ENCODE results near the gene EDIL3. TPM values are rescaled to one million over a fixed set of nuclear protein-coding genes. Genes with fewer than 3 reads are reported as not detected.

EDIL3 gene
- total RNA-seq, 1 experiment from 2014 or later = 0.32 TPM

GRCh38 chr5:84430863-84431663 lies 46.4 kb upstream of the EDIL3 start:
- Histone ChIP-seq H3K9ac (ENCODE audit: low read length) (no peak overlapping the region), H2AFZ (ENCODE audit: low read depth, low read length, poor library complexity, severe bottlenecking) (no peak overlapping the region), H3K36me3 (ENCODE audit: control insufficient read depth in 1 of 2, insufficient read depth in 2 of 2, low read length in 2 of 2) (no peaks in the 10 kb centered on the region), H3K79me2 (ENCODE audit: insufficient read depth, low read length) (no peaks in the 10 kb centered on the region), H3K9me2 (ENCODE audit: insufficient read depth) (no peaks in the 10 kb centered on the region), H3K9me3 (ENCODE audit: control insufficient read depth in 1 of 2, insufficient read depth in 1 of 2, low read depth in 1 of 2, low read length in 2 of 2) (no peaks in the 10 kb centered on the region), H3K4me1 (ENCODE audit: control insufficient read depth in 1 of 2, insufficient read depth in 2 of 2, low read length in 2 of 2) (peaks cover 0 to 7% of the 10 kb centered on the region in 2 experiments; a peak in 3 of 4 replicates), H3K27ac (ENCODE audit: low read depth, low read length) (no peak overlapping the region), H3K4me2 (ENCODE audit: low read length) (no peak overlapping the region), H4K20me1 (ENCODE audit: insufficient read depth) (no peaks in the 10 kb centered on the region), H3K27me3 (ENCODE audit: insufficient read depth, low read length) (no peaks in the 10 kb centered on the region), H3K4me3 (replicated peaks in 1 of 2; ENCODE audit: low read depth in 1 of 2, low read length in 2 of 2) (no peak overlapping the region)
- no TSS peak for BruUV-seq (replicated peaks)
- POLR2A ChIA-PET = no interaction called here
- CTCF ChIA-PET = no interaction called here
- RAD21 ChIA-PET (ENCODE audit: low non-redundant PET in 1 of 2, low total read pairs in 2 of 2, uncharacterized antibody in 2 of 2, unreplicated experiment in 2 of 2) = no interaction called here
- DNase-seq (ENCODE audit: low read depth, low spot score) (no peak), ATAC-seq (no peak)
- TF ChIP-seq FOSL1 (IDR thresholded peaks at IDR 0.05; ENCODE audit: low read depth) (no peak), SRF (IDR thresholded peaks at IDR 0.05; ENCODE audit: low read depth) (no peak)
- intact Hi-C loops (cut with micrococcal nuclease) = no loop called here

GRCh38 chr5:84430079-84430478 lies 45.4 kb upstream of the EDIL3 start:
- H3K36me3 ChIP-seq (ENCODE audit: control insufficient read depth in 1 of 2, insufficient read depth in 2 of 2, low read length in 2 of 2) = no peaks in the 10 kb centered on the region
- DNase-seq (ENCODE audit: low read depth, low spot score) = no peak
- ChIA-PET POLR2A (no interaction called here), CTCF (no interaction called here), RAD21 (ENCODE audit: low non-redundant PET in 1 of 2, low total read pairs in 2 of 2, uncharacterized antibody in 2 of 2, unreplicated experiment in 2 of 2) (no interaction called here)
- no peaks in the 10 kb centered on the region for H3K79me2 ChIP-seq (ENCODE audit: insufficient read depth, low read length)
- no peaks in the 10 kb centered on the region for H3K27me3 ChIP-seq (ENCODE audit: insufficient read depth, low read length)
- no peak overlapping the region for H3K4me2 ChIP-seq (ENCODE audit: low read length)
- intact Hi-C loops (cut with micrococcal nuclease) = no loop called here
- no peak overlapping the region for H2AFZ ChIP-seq (ENCODE audit: low read depth, low read length, poor library complexity, severe bottlenecking)
- no peak for ATAC-seq
- BruUV-seq (replicated peaks) = no TSS peak
- H3K9me2 ChIP-seq (ENCODE audit: insufficient read depth) = no peaks in the 10 kb centered on the region
- H4K20me1 ChIP-seq (ENCODE audit: insufficient read depth) = no peaks in the 10 kb centered on the region
- no peaks in the 10 kb centered on the region for H3K9me3 ChIP-seq (ENCODE audit: control insufficient read depth in 1 of 2, insufficient read depth in 1 of 2, low read depth in 1 of 2, low read length in 2 of 2)
- H3K4me1 ChIP-seq (ENCODE audit: control insufficient read depth in 1 of 2, insufficient read depth in 2 of 2, low read length in 2 of 2) = no peaks in the 10 kb centered on the region; a peak in 1 of 4 replicates
- H3K4me3 ChIP-seq (replicated peaks in 1 of 2; ENCODE audit: low read depth in 1 of 2, low read length in 2 of 2) = no peak overlapping the region
- H3K9ac ChIP-seq (ENCODE audit: low read length) = no peak overlapping the region
- no peak for TF ChIP-seq EZH2phosphoT487 (IDR thresholded peaks at IDR 0.05; ENCODE audit: borderline replicate concordance)
- TF ChIP-seq EZH2 (IDR thresholded peaks at IDR 0.05) = no peak
- TF ChIP-seq EGR1 (IDR thresholded peaks at IDR 0.05; ENCODE audit: low read depth) = no peak
- TF ChIP-seq RAD21 (IDR thresholded peaks at IDR 0.05; ENCODE audit: low read depth) = no peak
- TF ChIP-seq ZFX (IDR thresholded peaks at IDR 0.05) = no peak
- no peak for TF ChIP-seq MAX (IDR thresholded peaks at IDR 0.05)
- TF ChIP-seq YY1 (IDR thresholded peaks at IDR 0.05; ENCODE audit: extremely low read depth, insufficient replicate concordance, low read depth, low read length) = no peak
- TF ChIP-seq ATF3 (IDR thresholded peaks at IDR 0.05) = no peak
- no peak for TF ChIP-seq SIN3A (IDR thresholded peaks at IDR 0.05; ENCODE audit: low read depth)
- TF ChIP-seq CTCF (IDR thresholded peaks at IDR 0.05 in 2 of 3, conservative IDR thresholded peaks at IDR 0.05 in 1 of 3; ENCODE audit: borderline replicate concordance in 1 of 3, insufficient read depth in 1 of 3, low read depth in 2 of 3, low read length in 2 of 3) = no peak
- TF ChIP-seq POLR2AphosphoS5 (IDR thresholded peaks at IDR 0.05; ENCODE audit: low read depth, low read length) = no peak
- TF ChIP-seq FOSL1 (IDR thresholded peaks at IDR 0.05; ENCODE audit: low read depth) = no peak
- no peak for TF ChIP-seq TCF7L2 (IDR thresholded peaks at IDR 0.05; ENCODE audit: borderline replicate concordance, extremely low read depth, insufficient read depth, insufficient read length)
- no peak for TF ChIP-seq CBX3 (IDR thresholded peaks at IDR 0.05; ENCODE audit: low read depth)
- no peak overlapping the region for H3K27ac ChIP-seq (ENCODE audit: low read depth, low read length)

Measured in HCT116 (cell line).